Natural killer cell (primary cell): ENCODE measurements around the gene TNNI3. TPM values are rescaled to one million over a fixed set of nuclear protein-coding genes. Genes with fewer than 3 reads are reported as not detected.

Experiments
- ATAC-seq, 3 donors: fragments of 150-1000 bp in 2 of 3; fragments of 200-7000 bp in 1 of 3; cut with Tn5 transposase; 1 replicate in 1 of 3; 2 replicates in 2 of 3; pipeline ENCODE4 v1.10.0; 2021; ENCODE audit warnings: mild to moderate bottlenecking in 2 of 3, moderate library complexity in 2 of 3
- DNase-seq, 2 donors: peaks; one replicate each; pipeline versions ENCODE4 v3.0.0 to v3.0.0-alpha.2; 2013 to 2021; ENCODE audit warnings: mixed read lengths in 1 of 2
- H3K27ac ChIP-seq: one replicate; pipeline ENCODE4 v1.5.1; 2013; ENCODE audit warnings: mild to moderate bottlenecking, low read length
- H3K27me3 ChIP-seq: one replicate; pipeline ENCODE4 v1.6.1; 2013; ENCODE audit warnings: low read length; ENCODE audit not compliant: control insufficient read depth, insufficient read depth
- H3K36me3 ChIP-seq: one replicate; pipeline ENCODE4 v1.6.1; 2013; ENCODE audit warnings: low read length; ENCODE audit not compliant: control insufficient read depth, insufficient read depth
- H3K4me1 ChIP-seq: one replicate; pipeline ENCODE4 v1.6.1; 2013; ENCODE audit warnings: low read length; ENCODE audit not compliant: control insufficient read depth, insufficient read depth
- H3K4me3 ChIP-seq: one replicate; pipeline ENCODE4 v1.5.1; 2013; ENCODE audit warnings: low read length
- H3K9me3 ChIP-seq: one replicate; pipeline ENCODE4 v1.6.1; 2013; ENCODE audit warnings: low read length; ENCODE audit not compliant: control insufficient read depth, insufficient read depth
- H3K27ac Mint-ChIP-seq, 2 donors: one replicate each; pipeline ENCODE4 v1.8.0; 2022; ENCODE audit warnings: mild to moderate bottlenecking in 2 of 2, mixed read lengths in 2 of 2, moderate library complexity in 1 of 2
- H3K27me3 Mint-ChIP-seq, 2 donors: one replicate each; pipeline ENCODE4 v1.8.0; 2022; ENCODE audit warnings: low read depth in 2 of 2, mixed read lengths in 2 of 2
- H3K36me3 Mint-ChIP-seq: one replicate; pipeline ENCODE4 v1.8.0; 2022; ENCODE audit warnings: mixed read lengths
- H3K4me1 Mint-ChIP-seq, 2 donors: one replicate each; pipeline ENCODE4 v1.8.0; 2022; ENCODE audit warnings: mixed read lengths in 2 of 2
- H3K4me3 Mint-ChIP-seq: one replicate; pipeline ENCODE4 v1.8.0; 2022; ENCODE audit warnings: mild to moderate bottlenecking, moderate library complexity, mixed read lengths
- H3K9me3 Mint-ChIP-seq, 2 donors: one replicate each; pipeline ENCODE4 v1.8.0; 2022; ENCODE audit warnings: mixed read lengths in 2 of 2
- CTCF ChIP-seq: fragments of 200-600 bp; IDR thresholded peaks from one replicate; pipeline ENCODE4 v1.8.0; 2022; ENCODE audit warnings: antibody characterized with exemption
- WGBS: methylation state at CpG from one replicate; pipeline ENCODE4 v1.1.7; 2013; ENCODE audit warnings: missing lambda C conversion rate; ENCODE audit not compliant: insufficient coverage; 5-methylcytosine and 5-hydroxymethylcytosine counted together
- intact Hi-C: fragments of 100-400 bp; cut with micrococcal nuclease; formaldehyde crosslinking; loops from one replicate; pipeline ENCODE4 v1.14.2; 2022
- total RNA-seq, 4 donors: library from RNA; stranded (reverse); fragments of 120-200 nt in 1 of 4; gene quantifications; one replicate each; pipeline versions ENCODE4 v1.2.3 to v1.2.4, GENCODE V29; 2013 to 2022

TNNI3 gene
- total RNA-seq, 3 donors from 2014 or later (not counting 1 experiment from before 2014, with no cell fraction given), result 0.94 TPM; not detected in 2

- Mint-ChIP-seq H3K36me3 (no peaks in the 10 kb centered on the region), H3K9me3 (no peaks in the 10 kb centered on the region), H3K4me1 (peaks cover 42 to 54% of the 10 kb centered on the region in 2 donors), H3K4me3 (peak overlapping the region; percentile 96), H3K27me3 (no peaks in the 10 kb centered on the region), H3K27ac (peak overlapping the region; percentile 89 to 98)
- no peak for ATAC-seq
- DNase-seq, result no peak
- Histone ChIP-seq H3K4me3 (no peak overlapping the region), H3K4me1 (peaks cover 51% of the 10 kb centered on the region), H3K36me3 (peaks cover 6% of the 10 kb centered on the region), H3K27me3 (no peaks in the 10 kb centered on the region), H3K27ac (no peak overlapping the region), H3K9me3 (no peaks in the 10 kb centered on the region)
- no peak for TF ChIP-seq CTCF
- 98% methylated on average over 9 of the region's 9 CpGs for WGBS
- intact Hi-C loops, result loop anchor here (5.0 kb wide), 1 partner anchor 32 kb away; no protein-coding TSS in a partner anchor
Measured at GRCh38 chr19:55114566-55115145, 42.9 kb downstream of the TNNI3 start.

GRCh38 chr19:55113570-55114039, 43.9 kb downstream of the TNNI3 start:
- no peak for DNase-seq
- no peak overlapping the region for H3K27ac ChIP-seq
- H3K27me3 ChIP-seq, result no peaks in the 10 kb centered on the region
- Mint-ChIP-seq H3K9me3 (no peaks in the 10 kb centered on the region), H3K4me1 (peaks cover 42 to 50% of the 10 kb centered on the region in 2 donors), H3K27me3 (no peaks in the 10 kb centered on the region), H3K27ac (no peak overlapping the region), H3K4me3 (no peak overlapping the region), H3K36me3 (no peaks in the 10 kb centered on the region)
- intact Hi-C loops, result no loop called here
- H3K36me3 ChIP-seq, result peaks cover 10% of the 10 kb centered on the region
- TF ChIP-seq CTCF, result no peak
- ATAC-seq, result no peak
- H3K4me1 ChIP-seq, result peaks cover 49% of the 10 kb centered on the region
- H3K4me3 ChIP-seq, result no peak overlapping the region
- 80% methylated on average over 12 of the region's 12 CpGs for WGBS
- H3K9me3 ChIP-seq, result no peaks in the 10 kb centered on the region

- Mint-ChIP-seq H3K27ac (peak overlapping the region in 1 of 2 donors; percentile 45), H3K36me3 (no peaks in the 10 kb centered on the region), H3K27me3 (no peaks in the 10 kb centered on the region), H3K9me3 (no peaks in the 10 kb centered on the region), H3K4me3 (no peak overlapping the region), H3K4me1 (peaks cover 37 to 49% of the 10 kb centered on the region in 2 donors)
- Histone ChIP-seq H3K36me3 (peaks cover 10% of the 10 kb centered on the region), H3K4me1 (peaks cover 42% of the 10 kb centered on the region), H3K4me3 (no peak overlapping the region), H3K9me3 (no peaks in the 10 kb centered on the region), H3K27me3 (no peaks in the 10 kb centered on the region), H3K27ac (no peak overlapping the region)
- no peak for TF ChIP-seq CTCF
- ATAC-seq, result no peak
- peak in 1 of 2 donors; percentile 1 for DNase-seq
- 74% methylated on average over 23 of the region's 23 CpGs for WGBS
- intact Hi-C loops, result no loop called here
Measured at GRCh38 chr19:55112777-55113569, 44.6 kb downstream of the TNNI3 start.
